NCI-H2196 (cell line): ENCODE measurements around the gene MRC2.

Experiments
- DNase-seq: peaks from one replicate; lab custom pipeline; 2025; ENCODE audit not compliant: unreplicated experiment; lab: John Stamatoyannopoulos, UW

The MRC2 gene

GRCh38 chr17:62717889-62718288 lies 90.4 kb downstream of the MRC2 start:
- DNase-seq, result no peak

- no peak for DNase-seq
Observed at GRCh38 chr17:62718429-62718828, 91.0 kb downstream of the MRC2 start.

- DNase-seq, result no peak
Observed at GRCh38 chr17:62719586-62719985, 92.1 kb downstream of the MRC2 start.

- no peak for DNase-seq
Observed at GRCh38 chr17:62720126-62720850, 92.8 kb downstream of the MRC2 start.

GRCh38 chr17:62722625-62723024 lies 95.2 kb downstream of the MRC2 start:
- DNase-seq, result no peak

GRCh38 chr17:62723842-62724241 lies 96.4 kb downstream of the MRC2 start:
- DNase-seq, result no peak

- DNase-seq, result no peak
Observed at GRCh38 chr17:62724398-62725146, 97.1 kb downstream of the MRC2 start.

GRCh38 chr17:62725791-62726249 lies 98.3 kb downstream of the MRC2 start:
- DNase-seq, result no peak

GRCh38 chr17:62727916-62728672 lies 100.6 kb downstream of the MRC2 start:
- no peak for DNase-seq

- DNase-seq, result no peak
Observed at GRCh38 chr17:62732125-62732524, 104.7 kb downstream of the MRC2 start.

GRCh38 chr17:62735044-62735651 lies 107.7 kb downstream of the MRC2 start:
- DNase-seq, result no peak

GRCh38 chr17:62737513-62737912 lies 110.0 kb downstream of the MRC2 start:
- DNase-seq, result no peak

GRCh38 chr17:62738281-62738680 lies 110.8 kb downstream of the MRC2 start:
- no peak for DNase-seq

- DNase-seq, result no peak
Observed at GRCh38 chr17:62739645-62740388, 112.3 kb downstream of the MRC2 start.

GRCh38 chr17:62741290-62741689 lies 113.8 kb downstream of the MRC2 start:
- no peak for DNase-seq
